Measurements from ENCODE around the gene LTB4R2.

DNA sequence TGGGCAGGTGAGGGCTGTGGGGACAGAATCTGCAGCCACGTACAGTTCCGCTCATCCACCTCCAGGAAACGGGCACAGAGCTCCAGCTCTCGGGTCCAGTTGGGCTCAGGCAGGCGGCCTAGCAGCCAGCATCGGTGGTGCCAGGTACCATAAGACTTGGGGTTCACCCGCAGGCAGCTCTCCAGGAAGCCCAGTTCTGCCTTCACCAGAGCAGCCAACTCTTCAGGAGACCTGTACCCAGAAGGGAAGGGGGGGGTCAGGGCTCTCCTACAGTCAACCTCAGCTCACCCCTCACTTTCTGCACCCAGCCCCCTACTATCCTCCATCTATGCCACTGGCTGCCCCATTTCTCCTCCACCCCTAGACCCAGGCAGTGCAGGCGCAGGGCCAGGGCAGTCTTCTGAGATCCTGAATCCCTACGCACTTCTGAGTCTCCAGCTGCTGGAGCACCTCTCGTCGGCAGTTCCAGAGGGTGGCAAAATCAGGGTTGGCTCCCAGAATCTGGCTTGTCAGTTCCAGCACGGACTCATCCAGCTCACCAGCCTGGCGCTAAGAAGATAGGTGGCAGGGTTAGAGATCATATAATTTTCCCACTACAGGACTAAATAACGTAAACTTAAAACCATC is 39.9 kb upstream of the LTB4R2 start:
- TF ChIP-seq, protein P1, sequence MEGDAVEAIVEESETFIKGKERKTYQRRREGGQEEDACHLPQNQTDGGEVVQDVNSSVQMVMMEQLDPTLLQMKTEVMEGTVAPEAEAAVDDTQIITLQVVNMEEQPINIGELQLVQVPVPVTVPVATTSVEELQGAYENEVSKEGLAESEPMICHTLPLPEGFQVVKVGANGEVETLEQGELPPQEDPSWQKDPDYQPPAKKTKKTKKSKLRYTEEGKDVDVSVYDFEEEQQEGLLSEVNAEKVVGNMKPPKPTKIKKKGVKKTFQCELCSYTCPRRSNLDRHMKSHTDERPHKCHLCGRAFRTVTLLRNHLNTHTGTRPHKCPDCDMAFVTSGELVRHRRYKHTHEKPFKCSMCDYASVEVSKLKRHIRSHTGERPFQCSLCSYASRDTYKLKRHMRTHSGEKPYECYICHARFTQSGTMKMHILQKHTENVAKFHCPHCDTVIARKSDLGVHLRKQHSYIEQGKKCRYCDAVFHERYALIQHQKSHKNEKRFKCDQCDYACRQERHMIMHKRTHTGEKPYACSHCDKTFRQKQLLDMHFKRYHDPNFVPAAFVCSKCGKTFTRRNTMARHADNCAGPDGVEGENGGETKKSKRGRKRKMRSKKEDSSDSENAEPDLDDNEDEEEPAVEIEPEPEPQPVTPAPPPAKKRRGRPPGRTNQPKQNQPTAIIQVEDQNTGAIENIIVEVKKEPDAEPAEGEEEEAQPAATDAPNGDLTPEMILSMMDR (IDR thresholded peaks at IDR 0.05) = no peak
- TF ChIP-seq ZFX (IDR thresholded peaks at IDR 0.05; ENCODE audit: borderline replicate concordance) = no peak

All from 22Rv1 (cell line).